Thoracic aorta endothelial cell (primary cell): Measurements from ENCODE around the gene GPR18. TPM values are rescaled to one million over a fixed set of nuclear protein-coding genes. Genes with fewer than 3 reads are reported as not detected.

Experiments
- small RNA-seq: library from RNA; depleted of rRNA; stranded (forward); fragments of <200 nt; gene quantifications from one replicate; pipeline ENCODE3, GENCODE V24; 2012
- total RNA-seq: library from RNA; depleted of rRNA; stranded (reverse); fragments of >200 nt; gene quantifications from 2 replicates; pipeline ENCODE4 v1.2.3, GENCODE V29; 2012

GPR18 gene, protein sequence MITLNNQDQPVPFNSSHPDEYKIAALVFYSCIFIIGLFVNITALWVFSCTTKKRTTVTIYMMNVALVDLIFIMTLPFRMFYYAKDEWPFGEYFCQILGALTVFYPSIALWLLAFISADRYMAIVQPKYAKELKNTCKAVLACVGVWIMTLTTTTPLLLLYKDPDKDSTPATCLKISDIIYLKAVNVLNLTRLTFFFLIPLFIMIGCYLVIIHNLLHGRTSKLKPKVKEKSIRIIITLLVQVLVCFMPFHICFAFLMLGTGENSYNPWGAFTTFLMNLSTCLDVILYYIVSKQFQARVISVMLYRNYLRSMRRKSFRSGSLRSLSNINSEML
- total RNA-seq: not detected in 2 replicates

DNA sequence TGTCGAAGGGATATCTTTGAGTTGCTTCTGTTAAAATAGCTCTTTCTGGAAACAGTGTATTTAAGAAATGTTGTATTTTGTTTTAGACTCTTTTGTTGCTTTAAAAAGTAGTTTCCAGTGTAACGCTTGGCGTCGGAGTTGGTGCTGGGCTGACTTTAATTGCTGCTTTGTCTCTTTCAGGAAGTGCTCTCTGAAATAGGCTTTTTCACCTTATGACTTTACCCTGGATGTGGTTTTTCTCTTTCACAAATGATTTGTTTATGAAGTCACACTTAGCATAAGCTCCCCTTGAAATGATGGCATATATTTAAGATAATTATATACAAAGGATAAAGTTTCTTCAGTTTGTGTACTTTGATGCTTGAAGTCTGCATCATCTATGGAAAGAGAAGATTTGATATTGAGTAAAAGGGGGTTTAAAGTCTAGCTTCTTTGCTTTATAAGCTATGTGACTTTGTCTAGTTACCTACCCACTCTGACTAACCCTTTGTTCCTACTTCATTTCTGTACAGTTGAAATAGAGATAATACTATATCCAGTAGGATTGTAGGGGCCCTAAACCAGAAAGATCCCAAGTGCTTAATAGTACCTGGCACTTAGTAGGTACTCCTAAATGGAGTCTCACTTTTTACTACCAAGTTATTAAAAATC lies at the start of gene GPR18:
GPR18 (minus strand) TSS at position 170 of the 651 bp plus-strand sequence. CDS start 2,507 bp downstream, outside the sequence.

DNA sequence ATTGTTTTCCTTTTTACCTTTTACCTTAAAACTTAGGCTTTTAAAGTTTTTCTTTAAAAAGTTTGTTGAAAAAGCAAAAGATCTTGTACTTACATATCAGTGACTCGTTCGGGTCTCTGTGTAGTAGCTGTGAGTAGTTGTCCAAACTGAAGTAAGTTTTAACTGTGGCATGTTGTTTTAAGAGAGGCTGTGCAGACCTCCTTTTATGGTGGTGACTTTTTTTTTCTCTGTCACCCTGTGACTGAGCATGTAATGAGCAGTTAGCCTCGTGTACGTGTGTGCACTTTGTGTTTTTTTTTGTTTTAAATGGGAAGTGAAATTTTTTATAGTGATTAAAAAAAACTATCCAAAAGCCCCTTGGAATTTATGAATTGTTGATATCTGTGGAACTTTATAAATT lies 49.1 kb upstream of the GPR18 start, which contains the start of gene GPR183:
GPR183 (minus strand) TSS at position 153 of the 400 bp plus-strand sequence. CDS start 11,254 bp downstream, outside the sequence.

Small RNAs within 50 kb of the gene (small RNA-seq; reads per million reads assigned to genes)
- not detected for gene RN7SKP9

Other genes starting within 250 kb of the GPR18 start
- 34.6 and 44.2 TPM in 2 replicates for gene UBAC2, start 57.5 kb downstream of the GPR18 start, total RNA-seq
- not detected in 2 replicates for gene GPR183, start 49.0 kb upstream of the GPR18 start, total RNA-seq
- gene TM9SF2, start 243.1 kb upstream of the GPR18 start, total RNA-seq: 143 and 158 TPM in 2 replicates